DND-41 (cell line): ENCODE results near the gene IREB2.

Source experiments
- CTCF ChIP-seq: IDR thresholded peaks from 2 replicates; pipeline ENCODE4 v1.5.1; 2012; ENCODE audit warnings: borderline replicate concordance, low read length, moderate library complexity, mild to moderate bottlenecking; ENCODE audit not compliant: poor library complexity, severe bottlenecking; ENCODE audit errors: extremely low read depth
- EZH2 ChIP-seq: IDR thresholded peaks from 3 replicates; pipeline ENCODE4 v1.6.1; 2012; ENCODE audit warnings: borderline replicate concordance, low read depth, mild to moderate bottlenecking, moderate library complexity, low read length, inconsistent platforms; ENCODE audit not compliant: severe bottlenecking

GRCh38 chr15:78440375-78441373 is 2.7 kb downstream of the IREB2 start:
- no peak for TF ChIP-seq CTCF
- TF ChIP-seq EZH2: no peak
